ENCODE results near the gene TP53BP1. TPM values are rescaled to one million over a fixed set of nuclear protein-coding genes. Genes with fewer than 3 reads are reported as not detected.

TP53BP1 gene, protein sequence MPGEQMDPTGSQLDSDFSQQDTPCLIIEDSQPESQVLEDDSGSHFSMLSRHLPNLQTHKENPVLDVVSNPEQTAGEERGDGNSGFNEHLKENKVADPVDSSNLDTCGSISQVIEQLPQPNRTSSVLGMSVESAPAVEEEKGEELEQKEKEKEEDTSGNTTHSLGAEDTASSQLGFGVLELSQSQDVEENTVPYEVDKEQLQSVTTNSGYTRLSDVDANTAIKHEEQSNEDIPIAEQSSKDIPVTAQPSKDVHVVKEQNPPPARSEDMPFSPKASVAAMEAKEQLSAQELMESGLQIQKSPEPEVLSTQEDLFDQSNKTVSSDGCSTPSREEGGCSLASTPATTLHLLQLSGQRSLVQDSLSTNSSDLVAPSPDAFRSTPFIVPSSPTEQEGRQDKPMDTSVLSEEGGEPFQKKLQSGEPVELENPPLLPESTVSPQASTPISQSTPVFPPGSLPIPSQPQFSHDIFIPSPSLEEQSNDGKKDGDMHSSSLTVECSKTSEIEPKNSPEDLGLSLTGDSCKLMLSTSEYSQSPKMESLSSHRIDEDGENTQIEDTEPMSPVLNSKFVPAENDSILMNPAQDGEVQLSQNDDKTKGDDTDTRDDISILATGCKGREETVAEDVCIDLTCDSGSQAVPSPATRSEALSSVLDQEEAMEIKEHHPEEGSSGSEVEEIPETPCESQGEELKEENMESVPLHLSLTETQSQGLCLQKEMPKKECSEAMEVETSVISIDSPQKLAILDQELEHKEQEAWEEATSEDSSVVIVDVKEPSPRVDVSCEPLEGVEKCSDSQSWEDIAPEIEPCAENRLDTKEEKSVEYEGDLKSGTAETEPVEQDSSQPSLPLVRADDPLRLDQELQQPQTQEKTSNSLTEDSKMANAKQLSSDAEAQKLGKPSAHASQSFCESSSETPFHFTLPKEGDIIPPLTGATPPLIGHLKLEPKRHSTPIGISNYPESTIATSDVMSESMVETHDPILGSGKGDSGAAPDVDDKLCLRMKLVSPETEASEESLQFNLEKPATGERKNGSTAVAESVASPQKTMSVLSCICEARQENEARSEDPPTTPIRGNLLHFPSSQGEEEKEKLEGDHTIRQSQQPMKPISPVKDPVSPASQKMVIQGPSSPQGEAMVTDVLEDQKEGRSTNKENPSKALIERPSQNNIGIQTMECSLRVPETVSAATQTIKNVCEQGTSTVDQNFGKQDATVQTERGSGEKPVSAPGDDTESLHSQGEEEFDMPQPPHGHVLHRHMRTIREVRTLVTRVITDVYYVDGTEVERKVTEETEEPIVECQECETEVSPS (N-terminal part only)
- total RNA-seq = 26.4 and 86.3 TPM in 2 replicates

DNA sequence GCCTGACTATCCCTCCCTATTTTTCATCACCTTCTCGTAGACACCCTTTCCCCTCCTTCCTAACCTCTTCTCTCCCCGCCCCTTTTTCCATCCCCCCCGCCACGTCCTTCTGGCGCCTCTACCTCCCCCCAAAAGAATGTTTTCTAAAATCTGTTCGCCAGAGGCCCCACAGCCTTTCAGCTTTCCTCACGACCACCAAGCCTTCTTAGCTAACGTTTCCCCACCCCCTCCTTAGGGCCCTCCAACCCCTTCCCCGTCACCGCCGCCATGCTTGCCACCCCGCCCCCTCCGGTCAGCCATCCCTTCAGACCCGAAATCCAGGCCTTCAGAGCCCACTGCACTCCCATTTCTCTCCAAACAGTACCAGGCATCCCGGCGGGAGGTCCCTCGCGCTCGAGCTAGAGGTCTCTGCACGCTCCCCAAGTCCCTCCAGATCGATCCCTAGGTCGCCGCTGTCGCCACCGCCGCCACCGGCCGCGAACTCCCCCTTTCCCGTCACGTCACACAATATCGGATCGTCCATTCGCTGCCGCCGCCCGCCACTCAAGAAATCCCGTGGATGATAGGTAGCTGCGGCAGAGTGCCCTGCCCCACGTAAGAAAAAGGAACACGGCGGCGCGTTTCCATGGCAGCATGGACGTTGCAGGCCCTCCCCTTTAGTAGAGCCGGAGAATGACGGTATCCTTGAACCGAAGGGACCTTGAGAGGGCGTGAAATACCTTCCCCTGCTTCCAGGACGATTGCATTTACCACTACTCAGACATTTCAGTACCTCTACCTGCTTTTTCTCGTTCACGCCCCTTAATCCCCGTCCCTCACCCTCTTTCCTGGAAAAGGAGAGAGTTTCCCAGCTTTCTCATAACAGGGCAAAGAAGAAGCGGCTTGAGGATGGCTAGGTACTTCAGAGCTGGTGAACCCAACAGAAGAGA is at the start of gene TP53BP1:
Gene TP53BP1, minus strand, starts transcription at position 484 of the 929 bp plus-strand sequence. Its CDS starts 113 bp downstream, at position 371.

DNA sequence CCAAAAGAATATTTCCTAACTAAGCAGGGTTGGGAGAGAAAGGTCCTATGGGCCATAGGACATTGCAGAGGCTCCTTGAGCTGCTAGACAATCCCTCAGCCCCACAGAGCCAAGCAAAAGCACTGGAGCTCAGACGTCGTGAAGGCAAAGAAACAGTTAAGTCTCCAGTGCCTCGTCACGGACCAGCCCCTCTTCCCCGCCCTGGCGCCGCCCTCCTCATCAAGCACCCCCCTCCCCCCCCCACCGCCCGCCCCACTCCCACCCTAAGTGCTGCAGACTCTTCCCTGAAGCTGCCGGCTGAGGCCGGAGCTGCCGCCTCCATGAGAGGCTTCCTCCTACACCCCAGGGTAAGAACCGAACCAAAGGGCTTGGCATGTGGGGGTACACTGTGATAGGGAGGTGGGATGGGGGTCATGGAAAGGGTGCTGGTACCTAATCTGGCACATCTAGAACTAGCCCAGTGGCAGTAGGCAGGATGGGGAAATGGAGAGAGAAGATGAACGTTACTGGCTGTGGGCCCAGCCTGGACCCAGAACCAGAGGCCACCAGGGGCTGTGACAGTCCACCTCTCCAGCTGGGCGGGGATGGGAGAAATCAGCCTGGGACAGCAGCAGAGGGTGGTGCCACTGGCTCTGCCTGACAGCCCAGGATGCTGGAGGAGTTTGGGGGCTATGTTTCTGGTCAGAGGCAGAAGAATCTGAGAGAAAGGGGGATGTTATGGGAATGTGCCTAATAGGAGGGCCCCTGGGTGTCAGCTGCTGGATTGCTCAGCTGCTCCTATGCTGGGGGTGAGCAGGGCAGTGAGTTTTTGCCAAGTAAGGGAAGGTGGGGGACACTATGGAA is 24.6 kb upstream of the TP53BP1 start, which contains the start of gene MAP1A:
Gene MAP1A, plus strand, starts transcription at position 255 of the 843 bp plus-strand sequence. CDS start 3,866 bp downstream, outside the sequence.

DNA sequence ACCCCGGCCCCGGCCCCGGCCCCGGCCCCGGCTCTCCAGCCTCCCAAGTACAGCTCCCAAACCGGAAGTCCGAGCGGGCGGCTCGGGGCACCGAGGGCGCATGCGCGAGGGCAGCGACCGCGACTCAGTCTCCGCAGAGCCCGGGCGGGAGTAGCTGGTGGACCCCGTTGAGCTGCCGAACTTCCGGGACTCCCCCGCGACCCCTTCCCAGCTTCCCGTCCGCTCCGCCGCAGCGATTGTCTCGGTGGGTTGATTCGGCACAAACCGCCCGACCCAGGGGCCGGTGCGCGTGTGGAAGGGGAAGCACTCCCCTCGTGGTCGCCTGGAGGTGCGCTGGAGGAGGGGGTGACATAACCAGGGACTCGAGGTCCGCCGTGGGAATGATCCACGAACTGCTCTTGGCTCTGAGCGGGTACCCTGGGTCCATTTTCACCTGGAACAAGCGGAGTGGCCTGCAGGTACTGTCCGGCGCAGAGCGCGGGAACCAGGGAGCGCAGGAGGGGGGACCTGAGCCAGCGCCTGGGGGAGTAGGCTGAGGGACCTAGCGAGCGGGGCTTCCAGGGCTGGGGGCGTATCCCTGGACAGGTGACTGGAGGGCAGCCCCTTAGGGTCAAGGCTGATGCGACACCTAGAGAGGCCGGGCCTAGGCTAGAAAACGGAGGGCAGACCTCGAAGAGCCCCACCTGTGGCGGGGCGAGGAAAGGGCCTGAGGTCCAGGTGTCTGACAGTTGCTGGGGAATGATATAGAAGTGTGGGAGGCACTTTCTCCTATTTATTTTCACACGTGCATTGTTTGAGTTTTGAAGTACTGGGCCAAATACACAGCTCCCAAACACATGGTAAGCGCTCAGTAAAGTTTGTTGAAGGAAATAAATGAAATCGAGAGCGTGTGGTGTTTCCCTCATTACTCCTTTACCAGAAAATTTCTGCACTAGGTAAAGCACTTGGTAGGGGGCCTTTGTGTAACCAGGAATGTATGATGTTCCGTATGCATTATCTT is 121.7 kb downstream of the TP53BP1 start, which contains the start of the genes TUBGCP4 and ZSCAN29:
Gene TUBGCP4, plus strand, starts transcription at position 127 of the 1,000 bp plus-strand sequence. Its CDS starts 254 bp downstream, at position 381.
Gene ZSCAN29, minus strand, starts transcription at position 69 of the 1,000 bp plus-strand sequence. CDS start 1,130 bp downstream, outside the sequence.

Other genes with a start within 250 kb of the TP53BP1 start
- gene TGM5, start 226.2 kb downstream of the TP53BP1 start, total RNA-seq = not detected in 2 replicates
- gene TGM7, start 190.9 kb downstream of the TP53BP1 start, total RNA-seq = not detected in 2 replicates
- 3.6 and 9.5 TPM in 2 replicates for gene LCMT2, start 162.6 kb downstream of the TP53BP1 start, total RNA-seq
- gene ZSCAN29, start 122.1 kb downstream of the TP53BP1 start, total RNA-seq = 12.5 and 15.7 TPM in 2 replicates
- 7.0 and 12.5 TPM in 2 replicates for gene TUBGCP4, start 122.1 kb downstream of the TP53BP1 start, total RNA-seq
- gene MAP1A, start 24.5 kb upstream of the TP53BP1 start, total RNA-seq = 0.31 and 0.32 TPM in 2 replicates
- 14.1 and 42.9 TPM in 2 replicates for gene PPIP5K1, start 97.1 kb upstream of the TP53BP1 start, total RNA-seq
- not detected in 2 replicates for gene CKMT1B, start 100.9 kb upstream of the TP53BP1 start, total RNA-seq
- gene STRC, start 125.6 kb upstream of the TP53BP1 start, total RNA-seq = 0.06 TPM in 1 of 2 replicates, not detected in the other
- gene CATSPER2, start 155.7 kb upstream of the TP53BP1 start, total RNA-seq = 0.97 and 2.1 TPM in 2 replicates
- gene CKMT1A, start 200.7 kb upstream of the TP53BP1 start, total RNA-seq = not detected in 2 replicates

All from bladder microvascular endothelial cell (primary cell).